Left ventricle myocardium inferior (tissue), 1 donor: ENCODE data around the gene VPREB3. TPM values are rescaled to one million over a fixed set of nuclear protein-coding genes. Genes with fewer than 3 reads are reported as not detected.
A peak's percentile ranks its signal among the peaks of the same experiment; 100 is the strongest.

Experiments
- DNase-seq: peaks from one replicate; pipeline ENCODE4 v3.0.0-alpha.2; 2020
- H3K27ac ChIP-seq: fragments of 200-600 bp; replicated peaks from 2 replicates; pipeline ENCODE4 v1.8.0; 2021
- H3K27me3 ChIP-seq: fragments of 200-600 bp; 2 replicates; pipeline ENCODE4 v1.8.0; 2021; ENCODE audit warnings: low read depth
- H3K36me3 ChIP-seq: fragments of 200-600 bp; 2 replicates; pipeline ENCODE4 v1.8.0; 2021
- H3K4me1 ChIP-seq: fragments of 200-600 bp; 2 replicates; pipeline ENCODE4 v1.8.0; 2021
- H3K4me3 ChIP-seq: fragments of 200-600 bp; 2 replicates; pipeline ENCODE4 v1.8.0; 2021; ENCODE audit warnings: mild to moderate bottlenecking, moderate library complexity
- H3K9me3 ChIP-seq: fragments of 200-600 bp; replicated peaks from 2 replicates; pipeline ENCODE4 v1.8.0; 2021
- CTCF ChIP-seq: fragments of 200-600 bp; IDR thresholded peaks from 2 replicates; pipeline ENCODE4 v1.8.0; 2021; ENCODE audit warnings: antibody characterized with exemption, mild to moderate bottlenecking, borderline replicate concordance
- intact Hi-C: fragments of 100-400 bp; cut with micrococcal nuclease; formaldehyde crosslinking; loops from one replicate; pipeline ENCODE4 v1.11.0; 2022
- total RNA-seq: library from RNA; stranded (reverse); fragmentation: NEBNext Ultra II Directional; extraction: Animal tissue kit (Norgen Biotek cat#: 25700); gene quantifications from one replicate; pipeline ENCODE4 v1.2.1, GENCODE V29; 2021
- donor health status: DM: no; HTN: yes; CAD: no; lungs with severe emphysema.

VPREB3 gene
- total RNA-seq, 1 donor from 2014 or later = 0.69 TPM

- no peak for TF ChIP-seq CTCF
- peak within 1 kb of the TSS; percentile 78 for H3K4me3 ChIP-seq
- no peak for DNase-seq
- intact Hi-C loops = no loop called here
- no peaks in the 10 kb centered on the region for H3K9me3 ChIP-seq
- H3K36me3 ChIP-seq = peaks cover 7% of the 10 kb centered on the region
- no peaks in the 10 kb centered on the region for H3K27me3 ChIP-seq
- peak within 1 kb of the TSS; percentile 94 for H3K27ac ChIP-seq
- H3K4me1 ChIP-seq = peaks cover 54% of the 10 kb centered on the region
Measured at GRCh38 chr22:23762842-23763578, 8.8 kb upstream of the VPREB3 start, which contains the start of gene C22orf15. Gene C22orf15, plus strand, starts transcription at chr22:23762990. Its CDS starts 317 bp downstream, at chr22:23763307.

- no peak for TF ChIP-seq CTCF
- no peaks in the 10 kb centered on the region for H3K36me3 ChIP-seq
- intact Hi-C loops = no loop called here
- H3K9me3 ChIP-seq = no peaks in the 10 kb centered on the region
- no peak for DNase-seq
- no peak overlapping the region for H3K27ac ChIP-seq
- peaks cover 24% of the 10 kb centered on the region for H3K4me1 ChIP-seq
- H3K4me3 ChIP-seq = no peak overlapping the region
- no peaks in the 10 kb centered on the region for H3K27me3 ChIP-seq
Measured at GRCh38 chr22:23760056-23760455, 5.8 kb upstream of the VPREB3 start.

GRCh38 chr22:23759566-23759965 is 5.3 kb upstream of the VPREB3 start:
- TF ChIP-seq CTCF = no peak
- Histone ChIP-seq H3K4me1 (peaks cover 19% of the 10 kb centered on the region), H3K9me3 (no peaks in the 10 kb centered on the region), H3K4me3 (no peak overlapping the region), H3K27ac (no peak overlapping the region), H3K27me3 (no peaks in the 10 kb centered on the region), H3K36me3 (no peaks in the 10 kb centered on the region)
- intact Hi-C loops = no loop called here
- DNase-seq = no peak

- Histone ChIP-seq H3K27ac (no peak overlapping the region), H3K27me3 (no peaks in the 10 kb centered on the region), H3K9me3 (no peaks in the 10 kb centered on the region), H3K4me3 (no peak overlapping the region), H3K4me1 (no peaks in the 10 kb centered on the region), H3K36me3 (no peaks in the 10 kb centered on the region)
- no peak for TF ChIP-seq CTCF
- intact Hi-C loops = no loop called here
- no peak for DNase-seq
Measured at GRCh38 chr22:23756891-23757290, 2.7 kb upstream of the VPREB3 start.

GRCh38 chr22:23755711-23756110 is 1.5 kb upstream of the VPREB3 start:
- DNase-seq = no peak
- no peaks in the 10 kb centered on the region for H3K9me3 ChIP-seq
- H3K4me3 ChIP-seq = no peak overlapping the region
- H3K27ac ChIP-seq = no peak overlapping the region
- no peak for TF ChIP-seq CTCF
- intact Hi-C loops = no loop called here
- H3K27me3 ChIP-seq = no peaks in the 10 kb centered on the region
- no peaks in the 10 kb centered on the region for H3K36me3 ChIP-seq
- peaks cover 8% of the 10 kb centered on the region for H3K4me1 ChIP-seq
